DMS53 treated with DMSO at 0.1 percent for 48 hours (cell line): ENCODE results near the gene VCL.
"Not testable (repeated sequence)": the region's sequence is repeated elsewhere in the genome, so short reads cannot be mapped to it uniquely, and the experiment has no call there.

ENCODE experiments used
- DNase-seq: peaks from one replicate; lab custom pipeline; 2025; ENCODE audit not compliant: unreplicated experiment; lab: John Stamatoyannopoulos, UW

The VCL gene

GRCh38 chr10:73997787-73998622, at the start of gene VCL:
Gene VCL (plus strand): TSS chr10:73998116. CDS start chr10:73998208, 92 bp downstream.
- DNase-seq: peak; percentile 94

- no peak for DNase-seq
Measured at GRCh38 chr10:73948947-73949633, 48.8 kb upstream of the VCL start.

- DNase-seq: no peak
Measured at GRCh38 chr10:73950155-73950948, 47.6 kb upstream of the VCL start.

GRCh38 chr10:73953665-73954064, 44.3 kb upstream of the VCL start:
- DNase-seq: no peak

GRCh38 chr10:73954737-73955136, 43.2 kb upstream of the VCL start:
- no peak for DNase-seq

- no peak for DNase-seq
Measured at GRCh38 chr10:73955719-73956118, 42.2 kb upstream of the VCL start.

- no peak for DNase-seq
Measured at GRCh38 chr10:73956476-73957359, 41.2 kb upstream of the VCL start.

GRCh38 chr10:73959484-73960243, 38.3 kb upstream of the VCL start:
- DNase-seq: no peak

GRCh38 chr10:73962386-73962785, 35.5 kb upstream of the VCL start:
- DNase-seq: no peak

GRCh38 chr10:73963533-73963932, 34.4 kb upstream of the VCL start:
- not testable (repeated sequence) for DNase-seq

- DNase-seq: no peak
Measured at GRCh38 chr10:73964743-73965142, 33.2 kb upstream of the VCL start.

- DNase-seq: not testable (repeated sequence)
Measured at GRCh38 chr10:73965267-73965889, 32.5 kb upstream of the VCL start.

- DNase-seq: no peak
Measured at GRCh38 chr10:73965890-73966768, 31.8 kb upstream of the VCL start.

GRCh38 chr10:73967022-73967429, 30.9 kb upstream of the VCL start:
- no peak for DNase-seq

GRCh38 chr10:73967544-73967943, 30.4 kb upstream of the VCL start:
- DNase-seq: no peak

- DNase-seq: no peak
Measured at GRCh38 chr10:73968098-73968521, 29.8 kb upstream of the VCL start.

- no peak for DNase-seq
Measured at GRCh38 chr10:73969224-73969841, 28.6 kb upstream of the VCL start.

GRCh38 chr10:73970845-73971244, 27.1 kb upstream of the VCL start:
- no peak for DNase-seq
